SK-N-SH (cell line): Measurements from ENCODE around the gene CACNA1H. TPM values are rescaled to one million over a fixed set of nuclear protein-coding genes. Genes with fewer than 3 reads are reported as not detected.

Experiments used
- CTCF ChIA-PET: fragments of 300-600, 350-600 bp; formaldehyde crosslinking; extraction: SDS; loops from one replicate; lab custom pipeline; 2021; lab: Yijun Ruan, JAX
- POLR2A ChIA-PET: fragments of 350-600 bp; sonication (Branson Sonifier 250); formaldehyde crosslinking; extraction: SDS; loops from one replicate; lab custom pipeline; 2020; ENCODE audit warnings: antibody characterized with exemption, inconsistent platforms; lab: Yijun Ruan, JAX
- DNase-seq: peaks from one replicate; pipeline ENCODE4 v3.0.0; 2012
- H2AFZ ChIP-seq: fragments of 200-600 bp; sonication (generic); 2 replicates; pipeline ENCODE4 v1.8.1; 2016; ENCODE audit warnings: antibody characterized with exemption, mild to moderate bottlenecking, low read depth
- H3F3A ChIP-seq: fragments of 200-600 bp; sonication (generic); replicated peaks from 2 replicates; pipeline ENCODE3; 2016; ENCODE audit warnings: antibody characterized with exemption, mild to moderate bottlenecking; ENCODE audit not compliant: insufficient read depth
- H3K27ac ChIP-seq, 2 experiments: fragments of 200-500 bp in 1 of 2; fragments of 200-600 bp in 1 of 2; sonication (Bioruptor generic) in 1 of 2; sonication (generic), shearing (Covaris generic) in 1 of 2; 2 replicates each; pipeline versions ENCODE4 v1.5.1 to v1.6.1; 2014 to 2016; ENCODE audit warnings: low read depth in 2 of 2, inconsistent platforms in 1 of 2, low read length in 1 of 2, mild to moderate bottlenecking in 1 of 2, mixed read lengths in 1 of 2
- H3K27me3 ChIP-seq: fragments of 200-600 bp; sonication (generic), shearing (Covaris generic); 2 replicates; pipeline ENCODE4 v1.6.1; 2016; ENCODE audit warnings: mixed run types; ENCODE audit not compliant: insufficient read depth
- H3K36me3 ChIP-seq, 2 experiments: fragments of 200-500 bp in 1 of 2; fragments of 200-600 bp in 1 of 2; sonication (Bioruptor generic) in 1 of 2; sonication (generic) in 1 of 2; replicated peaks in 1 of 2; 2 replicates each; pipeline versions ENCODE3 to v1.5.1; 2014 to 2016; ENCODE audit warnings: low read length in 1 of 2, mild to moderate bottlenecking in 1 of 2; ENCODE audit not compliant: insufficient read depth in 2 of 2, control insufficient read depth in 1 of 2
- H3K4me1 ChIP-seq, 2 experiments: fragments of 200-500 bp in 1 of 2; fragments of 200-600 bp in 1 of 2; sonication (Bioruptor generic) in 1 of 2; sonication (generic), shearing (Covaris generic) in 1 of 2; 2 replicates each; pipeline versions ENCODE4 v1.5.1 to v1.6.1; 2014 to 2016; ENCODE audit warnings: low read depth in 1 of 2, low read length in 1 of 2, mixed run types in 1 of 2; ENCODE audit not compliant: insufficient read depth in 2 of 2, control insufficient read depth in 1 of 2
- H3K4me2 ChIP-seq: fragments of 200-600 bp; sonication (generic), shearing (Covaris generic); 2 replicates; pipeline ENCODE4 v1.6.1; 2017; ENCODE audit warnings: mixed run types
- H3K4me3 ChIP-seq, 2 experiments: fragments of 200-500 bp in 1 of 2; fragments of 200-600 bp in 1 of 2; sonication (Bioruptor generic) in 1 of 2; sonication (generic), shearing (Covaris generic) in 1 of 2; 2 replicates each; pipeline versions ENCODE4 v1.5.1 to v1.8.1; 2014 to 2016; ENCODE audit warnings: low read depth in 2 of 2, inconsistent platforms in 1 of 2, low read length in 1 of 2, mild to moderate bottlenecking in 1 of 2, mixed read lengths in 1 of 2, moderate library complexity in 1 of 2
- H3K79me2 ChIP-seq: fragments of 200-600 bp; sonication (generic); 2 replicates; pipeline ENCODE4 v1.8.1; 2017; ENCODE audit warnings: mild to moderate bottlenecking; ENCODE audit not compliant: insufficient read depth
- H3K9ac ChIP-seq: fragments of 200-600 bp; sonication (generic); 2 replicates; pipeline ENCODE4 v1.6.1; 2017; ENCODE audit warnings: mixed run types
- H3K9me2 ChIP-seq: fragments of 200-600 bp; sonication (generic); 2 replicates; pipeline ENCODE4 v1.6.1; 2017; ENCODE audit warnings: mixed run types
- H3K9me3 ChIP-seq: fragments of 200-600 bp; sonication (generic); 2 replicates; pipeline ENCODE4 v1.6.1; 2017; ENCODE audit warnings: mixed run types, mild to moderate bottlenecking, moderate library complexity
- H4K20me1 ChIP-seq: fragments of 200-600 bp; sonication (generic); 2 replicates; pipeline ENCODE4 v1.6.1; 2017; ENCODE audit warnings: mild to moderate bottlenecking, mixed run types; ENCODE audit not compliant: insufficient read depth
- CHD2 ChIP-seq: fragments of 150-350 bp; IDR thresholded peaks from 2 replicates; pipeline ENCODE4 v1.6.1; 2018; ENCODE audit warnings: low read length; ENCODE audit not compliant: partially characterized antibody
- EZH2phosphoT487 ChIP-seq: fragments of 200-600 bp; sonication (generic); IDR thresholded peaks from 2 replicates; pipeline ENCODE4 v1.6.1; 2017; ENCODE audit warnings: low read depth, mixed run types, mild to moderate bottlenecking, antibody characterized with exemption, moderate library complexity, borderline replicate concordance
- GABPA ChIP-seq: IDR thresholded peaks from 2 replicates; pipeline ENCODE4 v1.4.0; 2012; ENCODE audit warnings: low read depth, mild to moderate bottlenecking
- NFIC ChIP-seq: IDR thresholded peaks from 2 replicates; pipeline ENCODE4 v1.4.0; 2012; ENCODE audit warnings: borderline replicate concordance
- NRF1 ChIP-seq: IDR thresholded peaks from 2 replicates; pipeline ENCODE4 v1.6.1; 2012; ENCODE audit warnings: low read depth, mild to moderate bottlenecking, low read length
- PBX3 ChIP-seq: IDR thresholded peaks from 2 replicates; pipeline ENCODE4; 2012
- POLR2AphosphoS5 ChIP-seq: IDR thresholded peaks from 2 replicates; pipeline ENCODE4 v1.6.1; 2012; ENCODE audit warnings: low read depth, low read length
- RAD21 ChIP-seq: IDR thresholded peaks from 2 replicates; pipeline ENCODE4 v1.6.1; 2012; ENCODE audit warnings: mild to moderate bottlenecking, low read length
- REST ChIP-seq: IDR thresholded peaks from 2 replicates; pipeline ENCODE4 v1.6.1; 2012; ENCODE audit warnings: mild to moderate bottlenecking, low read depth, low read length, moderate library complexity
- TCF12 ChIP-seq: IDR thresholded peaks from 2 replicates; pipeline ENCODE4 v1.4.0; 2012
- USF2 ChIP-seq: fragments of 150-350 bp; IDR thresholded peaks from 2 replicates; pipeline ENCODE4 v1.6.1; 2017; ENCODE audit warnings: antibody characterized with exemption, low read length, low read depth, borderline replicate concordance
- ZBTB33 ChIP-seq: IDR thresholded peaks from 2 replicates; pipeline ENCODE4 v1.4.0; 2012; ENCODE audit warnings: low read depth, borderline replicate concordance
- WGBS: methylation state at CpG from one replicate; pipeline ENCODE4 v1.1.6; 2017; ENCODE audit warnings: low lambda C conversion rate; 5-methylcytosine and 5-hydroxymethylcytosine counted together
- polyA plus RNA-seq, 3 experiments: library from polyadenylated mRNA; depleted of rRNA; stranded (reverse); fragments of >200 nt; gene quantifications; 2 replicates each; pipeline ENCODE4 v1.2.3, GENCODE V29; 2012

Gene CACNA1H
- polyA plus RNA-seq, 1 of the 3 experiments (the other 2 are of a cell fraction): not detected

DNA sequence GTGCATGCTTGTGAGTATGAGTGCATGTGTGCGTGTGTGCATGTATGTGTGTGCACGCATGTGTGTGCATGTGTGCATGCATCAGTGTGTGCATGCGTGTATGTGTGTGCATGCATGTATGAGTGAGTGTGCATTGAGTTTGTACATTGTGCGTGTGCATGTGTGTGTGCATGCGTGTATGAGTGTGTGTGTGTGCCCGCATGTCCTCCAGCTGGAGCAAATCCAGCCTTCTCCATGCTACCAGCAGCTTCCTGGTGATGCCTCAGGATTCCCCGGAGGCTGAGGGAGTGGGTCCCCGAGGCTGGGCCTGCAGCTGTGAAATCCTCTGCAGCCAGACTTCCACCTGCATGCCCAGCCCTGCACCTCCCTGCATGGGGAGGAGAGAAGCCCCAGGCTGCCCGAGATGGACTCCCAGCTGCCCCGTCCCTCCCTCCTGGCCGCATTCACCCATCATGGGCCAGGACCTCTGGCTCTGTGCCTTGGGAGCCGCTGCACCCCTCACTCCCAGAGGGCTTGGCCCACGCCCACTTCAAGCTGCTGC, 112.3 kb downstream of the CACNA1H start:
- Histone ChIP-seq H3K27ac (no peak overlapping the region), H3K9ac (no peak overlapping the region), H3K27me3 (peaks cover 60% of the 10 kb centered on the region), H3K4me3 (no peak overlapping the region), H3K79me2 (no peaks in the 10 kb centered on the region), H3K9me2 (no peaks in the 10 kb centered on the region), H3K9me3 (no peaks in the 10 kb centered on the region), H4K20me1 (no peaks in the 10 kb centered on the region), H3K4me1 (no peaks in the 10 kb centered on the region), H3K36me3 (no peaks in the 10 kb centered on the region), H3K4me2 (no peak overlapping the region), H3F3A (peaks cover 10% of the 10 kb centered on the region)
- POLR2A ChIA-PET: no interaction called here
- 62% methylated on average over 9 of the region's 13 CpGs for WGBS
- CTCF ChIA-PET: interaction anchor here (1.1 kb wide), 1 partner anchor 78 kb away, joined by 3 read pairs; no protein-coding TSS in a partner anchor
- no peak for DNase-seq
- TF ChIP-seq TCF12 (no peak), NFIC (no peak), POLR2AphosphoS5 (no peak), USF2 (no peak), PBX3 (no peak), RAD21 (no peak), REST (no peak), CHD2 (no peak), EZH2phosphoT487 (no peak), NRF1 (no peak), GABPA (no peak)
- TF ChIP-seq, all 33 proteins: peak for 0
- H2AFZ ChIP-seq: no peak overlapping the region

DNA sequence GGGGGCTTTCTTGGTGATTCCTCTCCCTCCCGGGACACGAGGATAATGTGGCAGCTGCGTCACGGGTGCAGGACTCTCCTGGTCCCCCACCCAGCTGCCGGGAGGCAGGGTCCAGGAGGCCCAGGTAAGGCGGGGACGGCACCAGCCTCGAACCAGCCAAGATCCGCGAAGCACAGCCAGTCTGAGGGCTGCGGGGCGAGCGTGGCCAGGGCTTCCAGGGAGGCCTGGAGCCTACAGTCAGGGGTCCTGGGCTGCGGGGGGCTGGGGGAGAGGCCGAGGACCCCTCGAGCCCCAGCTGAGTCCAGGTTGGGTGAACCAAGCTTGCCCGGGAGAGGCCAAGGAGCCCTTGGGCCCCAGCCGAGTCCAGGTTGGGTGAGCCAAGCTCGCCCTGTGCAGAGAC, 112.9 kb downstream of the CACNA1H start:
- Histone ChIP-seq H3K4me3 (no peak overlapping the region), H3K4me2 (no peak overlapping the region)

More for the DNA sequence above, 112.9 kb downstream of the CACNA1H start:
- Histone ChIP-seq H3F3A (peaks cover 10% of the 10 kb centered on the region), H4K20me1 (no peaks in the 10 kb centered on the region), H3K9me2 (no peaks in the 10 kb centered on the region), H3K4me1 (peaks cover 0 to 1% of the 10 kb centered on the region in 2 experiments; a peak in 1 of 4 replicates), H3K27me3 (peaks cover 60% of the 10 kb centered on the region), H2AFZ (no peak overlapping the region), H3K79me2 (no peaks in the 10 kb centered on the region), H3K9ac (no peak overlapping the region), H3K9me3 (no peaks in the 10 kb centered on the region), H3K36me3 (no peaks in the 10 kb centered on the region), H3K27ac (no peak overlapping the region)
- no peak for TF ChIP-seq NFIC
- no peak for TF ChIP-seq ZBTB33
- POLR2A ChIA-PET: no interaction called here
- DNase-seq: no peak
- 80% methylated on average over 2 of the region's 19 CpGs for WGBS
- CTCF ChIA-PET: interaction anchor here (1.1 to 1.5 kb wide), 2 partner anchors 71 to 77 kb away, joined by 3 read pairs; no protein-coding TSS in a partner anchor
